T-helper 22 cell (primary cell): Measurements from ENCODE around the gene OPN1MW2.
"Not testable (repeated sequence)": the region's sequence is repeated elsewhere in the genome, so short reads cannot be mapped to it uniquely, and the experiment has no call there.

Experiments
- DNase-seq: peaks from one replicate; pipeline ENCODE4 v3.0.0-alpha.2; 2020; ENCODE audit warnings: low read depth

Gene OPN1MW2

GRCh38 chrX:154269245-154269644 is 49.7 kb downstream of the OPN1MW2 start:
- not testable (repeated sequence) for DNase-seq
